H1 (cell line): ENCODE data around the gene STAM. TPM values are rescaled to one million over a fixed set of nuclear protein-coding genes. Genes with fewer than 3 reads are reported as not detected.

Experiments
- ASH2L ChIP-seq: fragments of 200-600, 300-600 bp; sonication (generic); IDR thresholded peaks from one replicate; pipeline ENCODE4 v1.7.1; 2017; ENCODE audit warnings: low read length
- ATF2 ChIP-seq: IDR thresholded peaks from 2 replicates; pipeline ENCODE4 v1.6.1; 2012; ENCODE audit warnings: low read length, inconsistent platforms
- CHD7 ChIP-seq: fragments of 300-600 bp; sonication (generic); IDR thresholded peaks from 2 replicates; pipeline ENCODE4 v1.7.1; 2012; ENCODE audit warnings: low read length, moderate library complexity, mild to moderate bottlenecking, inconsistent platforms; ENCODE audit not compliant: insufficient replicate concordance
- NANOG ChIP-seq: IDR thresholded peaks from 2 replicates; pipeline ENCODE4 v1.6.1; 2011; ENCODE audit warnings: low read length, low read depth, mild to moderate bottlenecking, inconsistent platforms; ENCODE audit not compliant: insufficient read depth, poor library complexity, severe bottlenecking
- polyA plus RNA-seq, 7 experiments: library from polyadenylated mRNA; depleted of rRNA in 3 of 7; stranded (reverse) in 5 of 7; unstranded in 2 of 7; fragments of >200 nt in 5 of 7; fragments of 200-250 nt in 2 of 7; gene quantifications; 1 replicate in 5 of 7; 2 replicates in 1 of 7; 4 replicates in 1 of 7; pipeline versions ENCODE4 v1.2.1 to v1.2.3, GENCODE V29; 2011 to 2013; ENCODE audit warnings: missing spikeins in 2 of 7, mixed read lengths in 2 of 7
- total RNA-seq: library from RNA; stranded (reverse); fragmentation: NEBNext Ultra II Directional; extraction: Animal tissue kit (Norgen Biotek cat#: 25700); gene quantifications from 2 replicates; pipeline ENCODE4 v1.2.1, GENCODE V29; 2021

STAM gene
- total and polyA plus RNA-seq, 2 of the 8 experiments (the other 6 are each of a cell fraction or from before 2014, with no cell fraction given), result 22.0 to 27.8 TPM

GRCh38 chr10:17708821-17709220 is 64.9 kb downstream of the STAM start (continued):
- no peak for TF ChIP-seq CHD7
- TF ChIP-seq ATF2, result no peak
- no peak for TF ChIP-seq ASH2L
- no peak for TF ChIP-seq NANOG
